Astrocyte (in vitro differentiated cells and primary cell): ENCODE data around the gene POLR2I.
"Not testable (repeated sequence)": the region's sequence is repeated elsewhere in the genome, so short reads cannot be mapped to it uniquely, and the experiment has no call there.

Experiments
- EZH2 ChIP-seq: IDR thresholded peaks from 2 replicates; pipeline ENCODE4 v1.6.1; 2012; ENCODE audit warnings: mild to moderate bottlenecking, low read length, inconsistent platforms; ENCODE audit not compliant: insufficient read depth
- TF ChIP-seq, protein P1 (sequence below): IDR thresholded peaks from 2 replicates; pipeline ENCODE4 v1.5.1; 2011; ENCODE audit warnings: low read depth, mild to moderate bottlenecking, inconsistent platforms, low read length, moderate library complexity; ENCODE audit not compliant: insufficient read depth

DNA sequence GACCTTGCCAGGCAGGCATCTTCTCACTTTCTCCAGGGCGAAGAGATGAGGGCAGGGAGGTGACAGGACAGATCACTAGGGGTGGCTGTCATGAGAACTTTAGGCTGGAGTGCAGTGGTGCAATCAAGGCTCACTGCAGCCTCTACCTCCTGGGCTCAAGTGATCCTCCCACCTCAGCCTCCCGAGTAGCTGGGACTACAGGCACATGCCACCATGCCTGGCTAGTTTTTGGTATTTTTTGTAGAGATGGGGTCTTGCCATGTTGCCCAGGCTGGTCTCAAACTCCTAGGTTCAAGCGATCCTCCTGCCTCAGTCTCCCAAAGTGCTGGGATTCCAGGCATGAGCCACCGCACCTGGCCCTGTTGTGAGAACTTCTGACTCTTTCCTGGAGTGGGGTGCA lies 20.2 kb upstream of the POLR2I start:
- TF ChIP-seq, protein P1, sequence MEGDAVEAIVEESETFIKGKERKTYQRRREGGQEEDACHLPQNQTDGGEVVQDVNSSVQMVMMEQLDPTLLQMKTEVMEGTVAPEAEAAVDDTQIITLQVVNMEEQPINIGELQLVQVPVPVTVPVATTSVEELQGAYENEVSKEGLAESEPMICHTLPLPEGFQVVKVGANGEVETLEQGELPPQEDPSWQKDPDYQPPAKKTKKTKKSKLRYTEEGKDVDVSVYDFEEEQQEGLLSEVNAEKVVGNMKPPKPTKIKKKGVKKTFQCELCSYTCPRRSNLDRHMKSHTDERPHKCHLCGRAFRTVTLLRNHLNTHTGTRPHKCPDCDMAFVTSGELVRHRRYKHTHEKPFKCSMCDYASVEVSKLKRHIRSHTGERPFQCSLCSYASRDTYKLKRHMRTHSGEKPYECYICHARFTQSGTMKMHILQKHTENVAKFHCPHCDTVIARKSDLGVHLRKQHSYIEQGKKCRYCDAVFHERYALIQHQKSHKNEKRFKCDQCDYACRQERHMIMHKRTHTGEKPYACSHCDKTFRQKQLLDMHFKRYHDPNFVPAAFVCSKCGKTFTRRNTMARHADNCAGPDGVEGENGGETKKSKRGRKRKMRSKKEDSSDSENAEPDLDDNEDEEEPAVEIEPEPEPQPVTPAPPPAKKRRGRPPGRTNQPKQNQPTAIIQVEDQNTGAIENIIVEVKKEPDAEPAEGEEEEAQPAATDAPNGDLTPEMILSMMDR = not testable (repeated sequence)
- TF ChIP-seq EZH2 = not testable (repeated sequence)
